ENCODE results near the gene FAM222A. TPM values are rescaled to one million over a fixed set of nuclear protein-coding genes. Genes with fewer than 3 reads are reported as not detected.

The FAM222A gene
- total RNA-seq, 1 experiment from 2014 or later: 3.1 TPM

GRCh38 chr12:109741970-109742703, 28.5 kb downstream of the FAM222A start:
- CTCF ChIA-PET: no interaction called here

DNA sequence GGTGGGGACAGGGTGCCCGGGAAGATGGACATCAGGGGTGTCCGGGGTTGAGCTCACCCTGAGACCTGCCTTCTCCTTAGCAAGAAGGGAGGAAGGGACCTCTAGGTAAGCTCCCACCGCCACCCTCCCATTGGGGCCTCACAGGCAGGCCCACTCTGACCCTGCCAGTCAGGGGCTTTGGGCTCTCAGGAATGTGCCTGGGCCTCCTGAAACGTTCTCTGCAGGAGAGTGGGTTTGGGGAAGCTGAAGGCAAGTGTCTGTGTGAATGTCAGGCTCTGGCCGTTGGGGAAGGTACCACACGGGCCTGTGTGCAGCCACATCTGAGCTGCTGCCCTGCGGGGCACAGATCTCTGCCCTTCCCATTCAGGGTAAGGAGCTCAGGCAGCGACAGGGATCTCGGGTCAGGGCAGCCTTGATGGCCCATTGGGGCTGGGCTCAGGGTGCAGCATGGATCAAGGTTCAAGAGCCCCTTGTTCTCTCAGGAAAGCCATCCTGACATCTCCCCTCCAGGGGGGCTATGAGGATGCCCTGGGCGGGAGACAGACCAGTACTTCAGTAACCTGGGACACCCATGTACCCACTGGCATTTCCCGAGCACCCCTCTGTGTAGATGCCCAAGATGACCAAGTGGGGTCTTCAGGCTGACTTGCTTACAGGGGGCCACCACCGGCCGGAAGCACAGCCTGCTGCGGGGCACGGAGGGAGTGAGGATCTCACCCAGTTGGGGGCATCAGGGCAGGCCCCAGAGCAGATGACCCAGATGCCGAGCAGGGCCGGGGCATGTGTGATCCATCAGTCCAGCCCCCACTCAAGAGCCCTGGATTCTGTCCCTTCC, 29.7 kb downstream of the FAM222A start:
- H3K4me1 ChIP-seq (replicated peaks; ENCODE audit: insufficient read depth): no peaks in the 10 kb centered on the region
- H3K27ac ChIP-seq: no peak overlapping the region
- ChIA-PET CTCF (no interaction called here), POLR2A (ENCODE audit: unreplicated experiment) (no interaction called here)
- no peaks in the 10 kb centered on the region for H3K36me3 ChIP-seq (ENCODE audit: low read depth)
- no peak for TF ChIP-seq EZH2 (IDR thresholded peaks at IDR 0.05; ENCODE audit: low read depth)
- TF ChIP-seq, protein P1, sequence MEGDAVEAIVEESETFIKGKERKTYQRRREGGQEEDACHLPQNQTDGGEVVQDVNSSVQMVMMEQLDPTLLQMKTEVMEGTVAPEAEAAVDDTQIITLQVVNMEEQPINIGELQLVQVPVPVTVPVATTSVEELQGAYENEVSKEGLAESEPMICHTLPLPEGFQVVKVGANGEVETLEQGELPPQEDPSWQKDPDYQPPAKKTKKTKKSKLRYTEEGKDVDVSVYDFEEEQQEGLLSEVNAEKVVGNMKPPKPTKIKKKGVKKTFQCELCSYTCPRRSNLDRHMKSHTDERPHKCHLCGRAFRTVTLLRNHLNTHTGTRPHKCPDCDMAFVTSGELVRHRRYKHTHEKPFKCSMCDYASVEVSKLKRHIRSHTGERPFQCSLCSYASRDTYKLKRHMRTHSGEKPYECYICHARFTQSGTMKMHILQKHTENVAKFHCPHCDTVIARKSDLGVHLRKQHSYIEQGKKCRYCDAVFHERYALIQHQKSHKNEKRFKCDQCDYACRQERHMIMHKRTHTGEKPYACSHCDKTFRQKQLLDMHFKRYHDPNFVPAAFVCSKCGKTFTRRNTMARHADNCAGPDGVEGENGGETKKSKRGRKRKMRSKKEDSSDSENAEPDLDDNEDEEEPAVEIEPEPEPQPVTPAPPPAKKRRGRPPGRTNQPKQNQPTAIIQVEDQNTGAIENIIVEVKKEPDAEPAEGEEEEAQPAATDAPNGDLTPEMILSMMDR (conservative IDR thresholded peaks at IDR 0.05): no peak
- no peak for DNase-seq
- intact Hi-C loops (cut with micrococcal nuclease; ENCODE audit: unreplicated experiment): no loop called here
- H3K9me2 ChIP-seq (ENCODE audit: insufficient read depth): no peaks in the 10 kb centered on the region
- no peak overlapping the region for H3K4me2 ChIP-seq
- no peak overlapping the region for H3K4me3 ChIP-seq
- H3F3A ChIP-seq (ENCODE audit: insufficient read depth, low read depth): 0 out of 2 replicates have a peak, but pooled peaks cover 5% of the 10 kb centered on the region
- no peaks in the 10 kb centered on the region for H3K9me3 ChIP-seq (ENCODE audit: insufficient read depth, low read depth)
- H4K20me1 ChIP-seq (ENCODE audit: insufficient read depth): no peaks in the 10 kb centered on the region
- BruUV-seq (replicated peaks): no TSS peak
- no peaks in the 10 kb centered on the region for H3K27me3 ChIP-seq (ENCODE audit: insufficient read depth, low read depth)
- H3K79me2 ChIP-seq (ENCODE audit: low read depth): no peaks in the 10 kb centered on the region
- no peak overlapping the region for H2AFZ ChIP-seq

More at GRCh38 chr12:109741970-109742703, 28.5 kb downstream of the FAM222A start:
- H3K27me3 ChIP-seq (ENCODE audit: insufficient read depth, low read depth): no peaks in the 10 kb centered on the region
- H4K20me1 ChIP-seq (ENCODE audit: insufficient read depth): no peaks in the 10 kb centered on the region
- TF ChIP-seq, protein P1 (conservative IDR thresholded peaks at IDR 0.05): no peak
- no peak for TF ChIP-seq EZH2 (IDR thresholded peaks at IDR 0.05; ENCODE audit: low read depth)
- no peak overlapping the region for H3K4me3 ChIP-seq
- H3K4me2 ChIP-seq: no peak overlapping the region
- no peak overlapping the region for H3K27ac ChIP-seq
- 0 out of 2 replicates have a peak, but pooled peaks cover 5% of the 10 kb centered on the region for H3F3A ChIP-seq (ENCODE audit: insufficient read depth, low read depth)
- BruUV-seq (replicated peaks): no TSS peak
- POLR2A ChIA-PET (ENCODE audit: unreplicated experiment): no interaction called here
- intact Hi-C loops (cut with micrococcal nuclease; ENCODE audit: unreplicated experiment): no loop called here
- H3K4me1 ChIP-seq (replicated peaks; ENCODE audit: insufficient read depth): no peaks in the 10 kb centered on the region
- no peaks in the 10 kb centered on the region for H3K9me3 ChIP-seq (ENCODE audit: insufficient read depth, low read depth)
- H3K36me3 ChIP-seq (ENCODE audit: low read depth): no peaks in the 10 kb centered on the region
- H2AFZ ChIP-seq: no peak overlapping the region
- DNase-seq: no peak
- H3K9me2 ChIP-seq (ENCODE audit: insufficient read depth): no peaks in the 10 kb centered on the region
- H3K79me2 ChIP-seq (ENCODE audit: low read depth): no peaks in the 10 kb centered on the region

DNA sequence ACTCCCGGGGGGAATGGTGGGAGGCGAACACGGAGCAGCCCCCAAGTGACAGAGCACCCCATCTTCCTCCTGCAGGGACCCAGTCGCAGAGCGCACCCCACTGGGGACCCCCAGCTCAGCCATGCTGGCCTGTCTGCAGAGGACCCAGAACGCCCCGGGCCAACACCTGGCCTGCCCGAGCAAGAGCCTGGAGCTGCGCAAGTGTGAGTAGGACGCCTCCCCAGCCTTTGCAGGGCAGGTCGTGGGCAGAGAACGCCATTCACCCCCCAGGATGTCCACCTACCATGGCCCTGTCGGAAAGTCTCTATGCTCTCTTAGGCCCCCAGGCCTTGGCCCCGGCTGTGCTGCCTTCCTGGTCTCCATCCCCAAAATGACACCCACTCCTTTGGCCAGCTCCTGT, 30.4 kb downstream of the FAM222A start:
- H4K20me1 ChIP-seq (ENCODE audit: insufficient read depth): no peaks in the 10 kb centered on the region
- TF ChIP-seq, protein P1 (conservative IDR thresholded peaks at IDR 0.05): no peak
- TF ChIP-seq EZH2 (IDR thresholded peaks at IDR 0.05; ENCODE audit: low read depth): no peak
- no peaks in the 10 kb centered on the region for H3K9me3 ChIP-seq (ENCODE audit: insufficient read depth, low read depth)
- 0 out of 2 replicates have a peak, but pooled peaks cover 5% of the 10 kb centered on the region for H3F3A ChIP-seq (ENCODE audit: insufficient read depth, low read depth)
- no peak for DNase-seq
- no peak overlapping the region for H3K4me3 ChIP-seq
- H3K9me2 ChIP-seq (ENCODE audit: insufficient read depth): no peaks in the 10 kb centered on the region
- no peaks in the 10 kb centered on the region for H3K79me2 ChIP-seq (ENCODE audit: low read depth)
- no peaks in the 10 kb centered on the region for H3K36me3 ChIP-seq (ENCODE audit: low read depth)
- no peak overlapping the region for H3K4me2 ChIP-seq
- POLR2A ChIA-PET (ENCODE audit: unreplicated experiment): no interaction called here
- CTCF ChIA-PET: no interaction called here
- H2AFZ ChIP-seq: no peak overlapping the region
- no peak overlapping the region for H3K27ac ChIP-seq
- H3K27me3 ChIP-seq (ENCODE audit: insufficient read depth, low read depth): no peaks in the 10 kb centered on the region
- BruUV-seq (replicated peaks): no TSS peak
- H3K4me1 ChIP-seq (replicated peaks; ENCODE audit: insufficient read depth): no peaks in the 10 kb centered on the region
- intact Hi-C loops (cut with micrococcal nuclease; ENCODE audit: unreplicated experiment): no loop called here

Measured in PC-9 (cell line).